Erythroblast (primary cell): Measurements from ENCODE around the gene CDH8.
"Not testable (repeated sequence)": the region's sequence is repeated elsewhere in the genome, so short reads cannot be mapped to it uniquely, and the experiment has no call there.

Experiments used
- DNase-seq, 2 experiments: peaks; one replicate each; lab custom pipeline; 2025; lab: John Stamatoyannopoulos, UW
- GATA1 ChIP-seq: IDR thresholded peaks from 2 replicates; pipeline ENCODE4 v1.6.1; 2011; ENCODE audit warnings: low read depth, mild to moderate bottlenecking, control low read depth, low read length, moderate library complexity
- POLR2A ChIP-seq: IDR thresholded peaks from 2 replicates; pipeline ENCODE4 v1.6.1; 2011; ENCODE audit warnings: mild to moderate bottlenecking, low read length

The CDH8 gene

GRCh38 chr16:61829631-61830030 is 206.6 kb downstream of the CDH8 start:
- no peak for DNase-seq
- no peak for TF ChIP-seq POLR2A
- TF ChIP-seq GATA1, result no peak

- no peak for TF ChIP-seq POLR2A
- TF ChIP-seq GATA1, result no peak
- DNase-seq, result no peak
These were observed 212.9 kb downstream of the CDH8 start for GRCh38 chr16:61823326-61823725.

- TF ChIP-seq GATA1, result no peak
- no peak for TF ChIP-seq POLR2A
These were observed 215.4 kb downstream of the CDH8 start for GRCh38 chr16:61820820-61821219.

GRCh38 chr16:61820398-61820797 is 215.8 kb downstream of the CDH8 start:
- TF ChIP-seq GATA1 (no peak), POLR2A (no peak)
- no peak for DNase-seq

More at GRCh38 chr16:61820820-61821219, 215.4 kb downstream of the CDH8 start:
- DNase-seq, result no peak

GRCh38 chr16:61818850-61819249 is 217.4 kb downstream of the CDH8 start:
- no peak for DNase-seq
- TF ChIP-seq GATA1 (no peak), POLR2A (no peak)

GRCh38 chr16:61817583-61818278 is 218.5 kb downstream of the CDH8 start:
- no peak for TF ChIP-seq GATA1
- no peak for TF ChIP-seq POLR2A
- no peak for DNase-seq

GRCh38 chr16:61814726-61815347 is 221.4 kb downstream of the CDH8 start:
- no peak for TF ChIP-seq GATA1
- no peak for TF ChIP-seq POLR2A
- DNase-seq, result no peak

GRCh38 chr16:61813339-61813738 is 222.9 kb downstream of the CDH8 start:
- TF ChIP-seq POLR2A (no peak), GATA1 (no peak)
- no peak for DNase-seq

- TF ChIP-seq POLR2A (no peak), GATA1 (no peak)
- no peak for DNase-seq
These were observed 224.0 kb downstream of the CDH8 start for GRCh38 chr16:61812251-61812650.

GRCh38 chr16:61807551-61807950 is 228.7 kb downstream of the CDH8 start:
- TF ChIP-seq POLR2A, result no peak
- no peak for TF ChIP-seq GATA1
- no peak for DNase-seq

- not testable (repeated sequence) for DNase-seq
These were observed 235.0 kb downstream of the CDH8 start for GRCh38 chr16:61801217-61801616.

- TF ChIP-seq GATA1, result no peak
- no peak for TF ChIP-seq POLR2A
- no peak for DNase-seq
These were observed 237.5 kb downstream of the CDH8 start for GRCh38 chr16:61798741-61799140.

- TF ChIP-seq GATA1, result no peak
- no peak for TF ChIP-seq POLR2A
- no peak for DNase-seq
These were observed 238.2 kb downstream of the CDH8 start for GRCh38 chr16:61797961-61798507.

- DNase-seq, result no peak
- TF ChIP-seq POLR2A, result no peak
- TF ChIP-seq GATA1, result no peak
These were observed 238.9 kb downstream of the CDH8 start for GRCh38 chr16:61797296-61797795.
